K562 (cell line): ENCODE results near the gene DDX20. TPM values are rescaled to one million over a fixed set of nuclear protein-coding genes. Genes with fewer than 3 reads are reported as not detected.
A peak's percentile ranks its signal among the peaks of the same experiment; 100 is the strongest.

Experiments used
- ADNP ChIP-seq: fragments of 200-800 bp; sonication (Bioruptor generic); IDR thresholded peaks from 2 replicates; pipeline ENCODE4 v1.6.1; 2016; ENCODE audit warnings: missing genetic modification characterization, missing compliant biosample characterization
- ATF4 ChIP-seq: fragments of 450-650 bp; formaldehyde crosslinking; IDR thresholded peaks from 2 replicates; pipeline ENCODE4 v1.4.0; 2022; ENCODE audit warnings: mild to moderate bottlenecking, moderate library complexity
- BCOR ChIP-seq: fragments of 450-650 bp; IDR thresholded peaks from 2 replicates; pipeline ENCODE4 v1.6.1; 2016
- BRD4 ChIP-seq: fragments of 200-600 bp; sonication (generic); IDR thresholded peaks from 2 replicates; pipeline ENCODE4 v1.6.1; 2017; ENCODE audit warnings: inconsistent platforms
- CHD4 ChIP-seq: fragments of 200-600 bp; sonication (generic); IDR thresholded peaks from 3 replicates; pipeline ENCODE4 v1.6.1; 2012; ENCODE audit warnings: low read depth, mild to moderate bottlenecking, mixed read lengths, low read length, inconsistent platforms; ENCODE audit not compliant: insufficient read depth, insufficient replicate concordance, poor library complexity, severe bottlenecking
- DACH1 ChIP-seq: fragments of 450-650 bp; IDR thresholded peaks from 2 replicates; pipeline ENCODE4 v1.6.1; 2018; ENCODE audit not compliant: partially characterized antibody
- ETV6 ChIP-seq, 3 experiments: fragments of 150-350 bp in 1 of 3; sonication (generic) in 1 of 3; formaldehyde crosslinking in 1 of 3; IDR thresholded peaks; 2 replicates each; pipeline versions ENCODE4 v1.6.1 to v1.8.0; 2014 to 2022; ENCODE audit warnings: borderline replicate concordance in 2 of 3, low read depth in 2 of 3, antibody characterized with exemption in 1 of 3, low read length in 1 of 3, mild to moderate bottlenecking in 1 of 3, missing genetic modification reagents in 1 of 3
- JUND ChIP-seq, 2 experiments: IDR thresholded peaks; 2 replicates in 1 of 2; 3 replicates in 1 of 2; pipeline ENCODE4 v1.6.1; 2011; ENCODE audit warnings: borderline replicate concordance in 2 of 2, low read depth in 2 of 2, low read length in 2 of 2, improper control_type of control experiment in 1 of 2, missing biosample characterization in 1 of 2, missing genetic modification characterization in 1 of 2, missing genetic modification reagents in 1 of 2
- MCM5 ChIP-seq: fragments of 450-650 bp; IDR thresholded peaks from 2 replicates; pipeline ENCODE4 v1.6.1; 2016; ENCODE audit warnings: low read depth
- MCM7 ChIP-seq, 2 experiments: fragments of 450-650 bp; IDR thresholded peaks; 2 replicates each; pipeline ENCODE4 v1.6.1; 2016 to 2018
- NFYB ChIP-seq: IDR thresholded peaks from 2 replicates; pipeline ENCODE4 v1.6.1; 2011; ENCODE audit warnings: mild to moderate bottlenecking, moderate library complexity; ENCODE audit not compliant: insufficient read length; ENCODE audit errors: extremely low read depth
- POLR2AphosphoS2 ChIP-seq: IDR thresholded peaks from 2 replicates; pipeline ENCODE4 v1.6.1; 2012; ENCODE audit warnings: low read length, improper control_type of control experiment
- RBM39 ChIP-seq: fragments of 200-400 bp; formaldehyde crosslinking; optimal IDR thresholded peaks from 2 replicates; pipeline ENCODE3; 2018; ENCODE audit warnings: low read depth, low read length
- RCOR1 ChIP-seq, 2 experiments: IDR thresholded peaks; 2 replicates each; pipeline ENCODE4 v1.6.1; 2012; ENCODE audit warnings: low read depth in 2 of 2, low read length in 2 of 2, borderline replicate concordance in 1 of 2, improper control_type of control experiment in 1 of 2
- SMAD2 ChIP-seq: fragments of 150-350 bp; IDR thresholded peaks from 2 replicates; pipeline ENCODE4 v1.6.1; 2014; ENCODE audit warnings: low read depth, mild to moderate bottlenecking, low read length
- U2AF2 ChIP-seq: fragments of 200-400 bp; formaldehyde crosslinking; optimal IDR thresholded peaks from 2 replicates; pipeline ENCODE3; 2017; ENCODE audit warnings: low read depth, mild to moderate bottlenecking, low read length
- WHSC1 ChIP-seq: IDR thresholded peaks from one replicate; pipeline ENCODE4 v1.6.1; 2012; ENCODE audit warnings: low read length, control low read depth, inconsistent platforms
- ZNF143 ChIP-seq: sonication (generic); formaldehyde crosslinking; IDR thresholded peaks from 2 replicates; pipeline ENCODE4 v1.9.0; 2022; ENCODE audit warnings: mild to moderate bottlenecking, missing genetic modification reagents
- ZNF347 ChIP-seq: fragments of 450-650 bp; formaldehyde crosslinking; IDR thresholded peaks from 2 replicates; pipeline ENCODE4 v1.4.0; 2020; ENCODE audit warnings: low read depth, mild to moderate bottlenecking, moderate library complexity
- ZNF445 ChIP-seq: fragments of 250-450 bp; sonication (Bioruptor Pico); IDR thresholded peaks from 2 replicates; pipeline ENCODE4 v1.4.0; 2020; ENCODE audit warnings: low read depth, mild to moderate bottlenecking, moderate library complexity
- ZZZ3 ChIP-seq: fragments of 450-650 bp; IDR thresholded peaks from 2 replicates; pipeline ENCODE4 v1.6.1; 2016; ENCODE audit warnings: antibody characterized with exemption, mild to moderate bottlenecking, moderate library complexity
- polyA plus RNA-seq, 8 experiments: library from polyadenylated mRNA; depleted of rRNA in 4 of 8; stranded (reverse) in 5 of 8; unstranded in 3 of 8; fragments of >200 nt; fragmentation: Nextera tagmentation in 2 of 8; fragmentation: Illumina TruSeq in 1 of 8; extraction: Ambion mirVana in 2 of 8; extraction: Trizol in 1 of 8; gene quantifications; 2 replicates each; pipeline versions ENCODE4 v1.2.1 to v1.2.3, GENCODE V29; 2011 to 2014; ENCODE audit warnings: inconsistent platforms in 1 of 8, missing spikeins in 1 of 8
- total RNA-seq, 7 experiments: library from RNA; depleted of rRNA in 6 of 7; stranded (reverse); fragments of >200 nt in 6 of 7; fragmentation: Illumina TruSeq in 2 of 7; extraction: Trizol in 2 of 7; gene quantifications; 2 replicates each; pipeline versions ENCODE4 v1.2.1 to v1.2.3, GENCODE V29; 2011 to 2021; ENCODE audit warnings: low replicate concordance in 1 of 7

DDX20 gene
- total and polyA plus RNA-seq, 9 of the 15 experiments (the other 6 are each of a cell fraction or from before 2014, with no cell fraction given), result 8.3 to 33.4 (median 24.5) TPM

GRCh38 chr1:111723871-111724270 is 31.8 kb upstream of the DDX20 start (continued):
- TF ChIP-seq ADNP (tag) (peak; percentile 47; the same call in 1 of the 2 replicates), ZZZ3 (no peak), ZNF347 (CRISPR knock-in tag) (no peak), DACH1 (no peak), U2AF2 (no peak), ZNF143 (CRISPR knock-in tag) (no peak), MCM5 (no peak), BRD4 (no peak), RBM39 (no peak), SMAD2 (no peak), NFYB (no peak), WHSC1 (no peak), JUND (IDR thresholded peaks at IDR 0.05; ENCODE audit: borderline replicate concordance, low read depth, low read length) (no peak), JUND (tag; IDR thresholded peaks at IDR 0.05; ENCODE audit: borderline replicate concordance, low read depth, low read length) (no peak), ZNF445 (no peak), MCM7 (IDR thresholded peaks at IDR 0.05) (no peak), POLR2AphosphoS2 (no peak), BCOR (peak; percentile 96), CHD4 (peak; percentile 42), ETV6 (IDR thresholded peaks at IDR 0.05; ENCODE audit: borderline replicate concordance in 1 of 2, low read depth in 2 of 2, low read length in 1 of 2) (no peak), ETV6 (CRISPR knock-in tag; IDR thresholded peaks at IDR 0.05; ENCODE audit: borderline replicate concordance) (no peak), RCOR1 (IDR thresholded peaks at IDR 0.05; ENCODE audit: borderline replicate concordance in 1 of 2, low read depth in 2 of 2, low read length in 2 of 2) (peak in 1 of 2 experiments; percentile 65; a peak in 2 of 4 replicates), ATF4 (no peak)
